HUDEP-2 (cell line): ENCODE results near the gene LCT.
A peak's percentile ranks its signal among the peaks of the same experiment; 100 is the strongest.

Experiments
- DNase-seq, 76 experiments: peaks; one replicate each; lab custom pipeline; 2025; ENCODE audit not compliant: unreplicated experiment in 76 of 76; lab: John Stamatoyannopoulos, UW

LCT gene

GRCh38 chr2:135744760-135745314, 92.1 kb downstream of the LCT start:
- peak in 27 of 76 experiments; percentile 2 to 59 (median 12) for DNase-seq

DNA sequence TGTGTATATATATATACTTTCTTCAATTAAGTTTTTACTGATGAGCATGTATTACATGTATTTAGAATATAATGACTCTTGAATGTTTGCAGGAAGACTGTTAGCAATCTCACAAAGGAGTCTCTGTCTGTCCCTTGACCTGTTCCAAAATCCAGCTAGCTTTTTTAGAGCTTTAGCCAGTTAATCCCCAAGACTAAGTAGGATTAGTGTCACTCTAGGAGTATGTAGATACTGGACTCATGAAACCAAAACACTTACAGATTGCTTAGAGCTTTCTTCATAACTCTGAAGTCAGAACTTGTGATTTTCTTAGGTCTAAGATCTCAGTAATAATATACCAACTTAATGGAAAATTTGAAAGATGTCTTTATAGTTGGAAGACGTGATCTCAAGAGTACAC, 93.1 kb downstream of the LCT start:
- DNase-seq = no peak

DNA sequence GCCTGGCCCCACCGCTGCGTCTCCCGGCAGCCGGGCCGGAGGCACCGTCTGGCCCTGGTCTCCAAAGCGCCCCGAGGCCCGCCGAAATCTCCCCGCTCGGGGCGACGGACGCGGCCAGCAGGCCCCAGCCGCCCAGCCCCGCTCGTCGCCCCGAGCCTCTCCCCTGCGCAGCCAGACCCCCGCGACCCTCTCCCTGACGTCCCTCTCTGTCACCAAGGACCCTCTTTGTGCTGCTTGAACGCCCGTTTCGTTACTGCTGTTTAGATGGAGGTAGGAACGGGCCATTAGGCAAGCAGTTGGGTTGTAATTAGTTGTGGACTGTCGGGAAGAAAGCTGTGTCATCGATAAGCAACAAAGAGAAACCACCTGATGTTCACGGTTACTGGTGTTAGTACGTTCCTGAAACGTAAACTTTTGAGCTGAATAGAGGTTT, 94.6 kb downstream of the LCT start:
- peak in 30 of 76 experiments; percentile 2 to 58 (median 23) for DNase-seq

- DNase-seq = peak; percentile 19 to 97 (median 93)
Observed at GRCh38 chr2:135741395-135742324, 95.3 kb downstream of the LCT start, which contains the start of gene UBXN4. TSS of gene UBXN4 (plus strand) at chr2:135741855. CDS start at chr2:135741930, 75 bp downstream.

GRCh38 chr2:135741043-135741394, 96.0 kb downstream of the LCT start:
- no peak for DNase-seq

GRCh38 chr2:135740206-135740605, 96.8 kb downstream of the LCT start:
- peak in 28 of 76 experiments; percentile 1 to 54 (median 8) for DNase-seq
